ENCODE data around the gene MPRIP.

The MPRIP gene

DNA sequence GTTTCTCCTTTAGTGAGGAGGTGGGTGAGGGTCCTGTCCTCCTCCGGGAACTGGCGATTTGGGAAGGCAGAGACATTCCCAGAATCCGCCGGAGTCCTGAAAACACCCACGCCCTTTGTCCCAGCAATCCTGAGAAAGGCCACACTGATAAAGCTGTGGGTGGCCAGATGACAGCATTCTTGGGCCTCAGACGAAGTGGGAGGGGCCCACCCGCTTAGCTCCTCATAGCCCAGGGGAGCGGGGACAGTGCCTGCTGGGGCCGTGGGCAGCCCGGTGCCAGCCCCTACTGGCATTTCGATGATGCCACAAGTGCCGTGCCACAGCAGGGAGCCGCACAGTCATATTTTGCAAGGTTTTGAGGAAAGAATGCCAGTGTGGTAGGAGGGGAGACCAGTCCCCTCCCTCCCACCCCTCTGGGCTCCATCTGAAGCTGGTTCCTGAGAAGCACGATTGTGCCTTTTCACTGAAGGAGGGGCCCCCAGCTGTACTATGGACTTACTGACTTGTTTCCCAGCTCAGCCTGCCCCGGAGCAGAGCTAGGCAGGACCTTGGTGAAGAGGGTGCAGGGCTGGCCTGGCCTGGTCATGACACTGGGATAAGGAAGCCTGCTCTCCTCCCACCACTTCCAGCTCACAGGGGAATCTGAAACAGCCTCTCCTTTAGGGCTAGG is 20.9 kb upstream of the MPRIP start:
- no peak for DNase-seq (ENCODE audit: extremely low read depth, insufficient read length)
- Histone ChIP-seq H3K4me3 (replicated peaks; ENCODE audit: low read depth, low read length) (no peak overlapping the region), H3K27me3 (replicated peaks; ENCODE audit: control insufficient read depth, insufficient read depth, low read length) (no peaks in the 10 kb centered on the region; the same call in 1 of the 2 replicates), H3K36me3 (ENCODE audit: control insufficient read depth, insufficient read depth, low read length) (no peaks in the 10 kb centered on the region)
- TF ChIP-seq, protein P1, sequence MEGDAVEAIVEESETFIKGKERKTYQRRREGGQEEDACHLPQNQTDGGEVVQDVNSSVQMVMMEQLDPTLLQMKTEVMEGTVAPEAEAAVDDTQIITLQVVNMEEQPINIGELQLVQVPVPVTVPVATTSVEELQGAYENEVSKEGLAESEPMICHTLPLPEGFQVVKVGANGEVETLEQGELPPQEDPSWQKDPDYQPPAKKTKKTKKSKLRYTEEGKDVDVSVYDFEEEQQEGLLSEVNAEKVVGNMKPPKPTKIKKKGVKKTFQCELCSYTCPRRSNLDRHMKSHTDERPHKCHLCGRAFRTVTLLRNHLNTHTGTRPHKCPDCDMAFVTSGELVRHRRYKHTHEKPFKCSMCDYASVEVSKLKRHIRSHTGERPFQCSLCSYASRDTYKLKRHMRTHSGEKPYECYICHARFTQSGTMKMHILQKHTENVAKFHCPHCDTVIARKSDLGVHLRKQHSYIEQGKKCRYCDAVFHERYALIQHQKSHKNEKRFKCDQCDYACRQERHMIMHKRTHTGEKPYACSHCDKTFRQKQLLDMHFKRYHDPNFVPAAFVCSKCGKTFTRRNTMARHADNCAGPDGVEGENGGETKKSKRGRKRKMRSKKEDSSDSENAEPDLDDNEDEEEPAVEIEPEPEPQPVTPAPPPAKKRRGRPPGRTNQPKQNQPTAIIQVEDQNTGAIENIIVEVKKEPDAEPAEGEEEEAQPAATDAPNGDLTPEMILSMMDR (IDR thresholded peaks at IDR 0.05; ENCODE audit: insufficient read depth, low read length, poor library complexity, severe bottlenecking), result no peak

DNA sequence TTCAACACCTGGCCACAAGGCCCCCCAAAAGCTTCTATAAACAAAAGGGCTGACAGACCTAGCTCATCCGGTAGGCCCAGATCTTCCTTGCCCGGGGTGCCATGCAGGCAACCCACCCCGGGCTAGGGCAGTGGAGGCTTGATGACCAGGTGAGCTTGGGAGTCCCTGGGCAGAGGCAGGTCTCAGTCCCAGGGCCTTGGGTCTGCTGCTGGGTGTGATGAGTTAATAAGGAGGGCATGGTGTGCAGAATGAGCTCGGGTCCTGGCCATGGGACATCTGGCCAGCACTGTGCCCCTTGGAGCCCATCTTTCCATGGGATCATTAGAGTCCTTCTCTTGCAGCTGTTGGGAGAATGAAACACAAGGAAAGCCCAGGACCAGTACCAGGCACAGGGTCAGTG is 20.2 kb upstream of the MPRIP start:
- H3K4me3 ChIP-seq (replicated peaks; ENCODE audit: low read depth, low read length), result no peak overlapping the region
- H3K27me3 ChIP-seq (replicated peaks; ENCODE audit: control insufficient read depth, insufficient read depth, low read length), result no peaks in the 10 kb centered on the region; the same call in 1 of the 2 replicates
- TF ChIP-seq, protein P1 (IDR thresholded peaks at IDR 0.05; ENCODE audit: insufficient read depth, low read length, poor library complexity, severe bottlenecking), result no peak
- no peak for DNase-seq (ENCODE audit: extremely low read depth, insufficient read length)
- H3K36me3 ChIP-seq (ENCODE audit: control insufficient read depth, insufficient read depth, low read length), result no peaks in the 10 kb centered on the region

DNA sequence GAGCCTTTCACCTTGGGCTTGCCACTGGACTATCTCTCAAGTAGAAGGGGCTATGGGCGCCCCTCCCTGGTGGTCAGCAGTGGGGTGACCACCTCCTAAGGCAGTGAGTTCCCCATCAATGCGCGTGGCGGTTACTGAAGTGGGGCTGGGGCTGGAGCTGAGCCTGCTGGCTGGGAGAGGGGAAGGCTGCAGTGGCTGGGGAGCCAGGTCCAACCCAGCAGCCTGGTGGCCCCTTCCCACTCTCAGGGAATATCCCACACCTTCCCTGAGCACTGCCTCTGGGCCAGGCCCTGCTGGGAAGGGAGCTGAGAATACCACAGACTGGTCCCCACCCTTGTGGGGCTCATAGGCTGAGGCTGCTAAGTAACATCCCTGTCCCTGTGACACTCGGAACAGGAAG is 19.8 kb upstream of the MPRIP start:
- Histone ChIP-seq H3K4me3 (replicated peaks; ENCODE audit: low read depth, low read length) (no peak overlapping the region), H3K36me3 (ENCODE audit: control insufficient read depth, insufficient read depth, low read length) (no peaks in the 10 kb centered on the region), H3K27me3 (replicated peaks; ENCODE audit: control insufficient read depth, insufficient read depth, low read length) (no peaks in the 10 kb centered on the region; the same call in 1 of the 2 replicates)
- TF ChIP-seq, protein P1 (IDR thresholded peaks at IDR 0.05; ENCODE audit: insufficient read depth, low read length, poor library complexity, severe bottlenecking), result no peak
- no peak for DNase-seq (ENCODE audit: extremely low read depth, insufficient read length)

DNA sequence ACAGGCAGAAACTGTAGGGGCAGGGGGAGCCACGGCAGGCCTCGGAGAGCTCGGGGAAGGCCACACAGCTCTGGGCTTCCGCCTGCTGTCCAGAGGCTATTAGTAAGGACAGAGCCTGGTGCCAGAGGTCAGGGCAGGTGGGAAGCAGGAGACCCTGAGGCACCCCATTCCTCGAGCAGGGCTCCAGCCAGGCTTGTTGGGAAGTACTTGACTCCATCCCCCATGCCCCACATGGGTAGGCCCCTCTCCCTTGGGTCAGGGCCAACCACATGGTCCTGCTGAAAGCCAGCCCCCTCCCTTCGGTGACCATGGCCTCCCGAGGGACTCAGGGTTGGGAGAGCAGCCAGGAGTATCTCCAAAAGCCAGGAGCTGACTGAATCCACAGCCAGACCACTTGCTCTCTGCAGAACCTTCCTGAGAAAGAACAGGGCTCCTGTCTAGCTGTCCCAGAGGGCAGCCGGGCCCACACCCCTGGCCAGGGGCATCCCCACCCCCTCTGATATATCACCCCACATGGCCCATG is 17.4 kb upstream of the MPRIP start:
- H3K4me3 ChIP-seq (replicated peaks; ENCODE audit: low read depth, low read length), result no peak overlapping the region
- no peak for DNase-seq (ENCODE audit: extremely low read depth, insufficient read length)
- TF ChIP-seq, protein P1 (IDR thresholded peaks at IDR 0.05; ENCODE audit: insufficient read depth, low read length, poor library complexity, severe bottlenecking), result no peak
- no peaks in the 10 kb centered on the region; the same call in 1 of the 2 replicates for H3K27me3 ChIP-seq (replicated peaks; ENCODE audit: control insufficient read depth, insufficient read depth, low read length)
- no peaks in the 10 kb centered on the region for H3K36me3 ChIP-seq (ENCODE audit: control insufficient read depth, insufficient read depth, low read length)

DNA sequence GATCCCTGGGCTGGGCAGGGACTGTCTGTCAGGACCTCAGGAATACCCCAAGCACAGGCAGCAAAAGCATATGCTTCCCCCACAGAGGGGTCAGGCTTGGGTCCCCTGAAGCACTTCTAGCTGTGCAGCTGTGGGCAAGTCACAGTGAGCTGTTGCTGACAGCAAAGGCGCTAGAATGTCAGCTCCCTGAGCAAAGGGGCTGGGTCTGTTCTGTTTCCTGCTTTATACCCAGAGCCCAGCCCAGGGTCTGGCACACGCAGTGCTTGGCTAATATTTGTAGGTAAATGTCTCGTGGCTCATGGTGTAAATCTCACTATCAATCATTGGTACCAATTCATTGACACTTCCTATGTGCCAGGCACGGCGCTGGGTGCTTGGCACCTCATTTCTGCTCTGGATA is 16.6 kb upstream of the MPRIP start:
- H3K36me3 ChIP-seq (ENCODE audit: control insufficient read depth, insufficient read depth, low read length), result no peaks in the 10 kb centered on the region
- H3K27me3 ChIP-seq (replicated peaks; ENCODE audit: control insufficient read depth, insufficient read depth, low read length), result no peaks in the 10 kb centered on the region; the same call in 1 of the 2 replicates
- TF ChIP-seq, protein P1 (IDR thresholded peaks at IDR 0.05; ENCODE audit: insufficient read depth, low read length, poor library complexity, severe bottlenecking), result no peak
- no peak for DNase-seq (ENCODE audit: extremely low read depth, insufficient read length)
- no peak overlapping the region for H3K4me3 ChIP-seq (replicated peaks; ENCODE audit: low read depth, low read length)
